Activated CD4-positive, alpha-beta T cell treated with anti-CD3 and anti-CD28 coated beads, Interleukin-2, amount 10 ng/mL, durations not matched to agents 7 days and 5 days (primary cell): Measurements from ENCODE around the gene BCL2. TPM values are rescaled to one million over a fixed set of nuclear protein-coding genes. Genes with fewer than 3 reads are reported as not detected.

Source experiments
- CTCF ChIA-PET: fragments of 350-600 bp; sonication (Branson Sonifier 250); formaldehyde crosslinking; loops from one replicate; lab custom pipeline; 2021; ENCODE audit warnings: antibody characterized with exemption; lab: Charles Lee
- POLR2A ChIA-PET: fragments of 350-600 bp; sonication (Branson Sonifier 250); formaldehyde crosslinking; loops from one replicate; lab custom pipeline; 2021; ENCODE audit warnings: antibody characterized with exemption; lab: Charles Lee
- DNase-seq: peaks from one replicate; pipeline ENCODE4 v3.0.0-alpha.2; 2020
- H3K27ac Mint-ChIP-seq: one replicate; pipeline ENCODE4 v1.8.0; 2021; ENCODE audit warnings: mild to moderate bottlenecking, moderate library complexity, mixed read lengths
- H3K27me3 Mint-ChIP-seq: one replicate; pipeline ENCODE4 v1.8.0; 2021; ENCODE audit warnings: mixed read lengths
- H3K36me3 Mint-ChIP-seq: one replicate; pipeline ENCODE4 v1.8.0; 2021; ENCODE audit warnings: low read depth, mixed read lengths
- H3K4me1 Mint-ChIP-seq: one replicate; pipeline ENCODE4 v1.8.0; 2021; ENCODE audit warnings: mixed read lengths
- H3K4me3 Mint-ChIP-seq: one replicate; pipeline ENCODE4 v1.8.0; 2021; ENCODE audit warnings: mild to moderate bottlenecking, moderate library complexity, mixed read lengths
- H3K9me3 Mint-ChIP-seq: one replicate; pipeline ENCODE4 v1.8.0; 2021; ENCODE audit warnings: mixed read lengths
- total RNA-seq, 2 experiments: library from RNA; stranded (reverse); gene quantifications; one replicate each; pipeline ENCODE4 v1.2.3, GENCODE V29; 2021

The BCL2 gene
- total RNA-seq, 2 experiments from 2014 or later = 113 to 119 TPM

- POLR2A ChIA-PET = no interaction called here
- DNase-seq = no peak
Observed at GRCh38 chr18:63155910-63156773, 163.4 kb downstream of the BCL2 start.

DNA sequence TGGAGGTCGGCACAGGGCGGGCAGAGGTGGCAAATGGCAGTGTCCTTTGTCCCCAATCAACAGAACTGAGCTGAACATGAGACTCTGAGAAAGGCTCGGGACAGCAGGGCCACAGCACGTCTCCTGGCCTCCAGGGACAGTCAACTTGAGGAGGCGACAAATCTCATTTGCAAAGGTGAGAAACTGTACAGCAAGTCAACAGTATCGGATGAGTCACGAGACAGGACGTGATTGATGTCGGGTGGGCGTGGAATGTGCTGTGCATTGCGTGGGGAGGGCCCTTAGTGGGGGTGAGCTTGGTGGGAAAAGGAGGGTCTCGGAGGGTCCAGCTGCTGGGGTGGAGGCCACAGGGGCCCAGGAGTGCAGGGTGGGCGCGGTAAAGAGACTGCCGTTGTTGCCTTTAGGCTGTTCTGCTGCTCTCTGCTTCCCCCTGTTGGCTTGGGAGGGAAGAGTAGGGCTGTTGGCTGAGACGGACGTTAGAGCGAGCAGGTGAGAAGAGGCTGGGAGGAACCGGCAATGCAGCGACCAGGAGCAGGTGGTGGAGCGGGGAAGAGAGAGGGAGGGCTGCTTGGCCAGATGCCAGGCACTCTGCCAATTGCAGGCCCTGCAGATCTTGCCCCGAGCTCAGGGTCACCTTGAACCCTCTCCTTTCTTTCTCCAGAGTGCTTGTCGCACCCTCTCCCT is 164.3 kb downstream of the BCL2 start:
- Mint-ChIP-seq H3K9me3 (no peaks in the 10 kb centered on the region), H3K36me3 (peaks cover 63% of the 10 kb centered on the region), H3K27me3 (no peaks in the 10 kb centered on the region), H3K4me1 (peaks cover 99% of the 10 kb centered on the region), H3K27ac (peak overlapping the region; percentile 90), H3K4me3 (peak overlapping the region; percentile 70)
- ChIA-PET CTCF (interaction anchor here (0.8 to 4.6 kb wide), 22 partner anchors 10 to 516 kb away, joined by 3 to 37 read pairs (median 4); partner anchors contain the start of gene BCL2), POLR2A (no interaction called here)
- DNase-seq = peak; percentile 86

More at GRCh38 chr18:63155910-63156773, 163.4 kb downstream of the BCL2 start:
- Mint-ChIP-seq H3K9me3 (no peaks in the 10 kb centered on the region), H3K27me3 (no peaks in the 10 kb centered on the region), H3K36me3 (peaks cover 62% of the 10 kb centered on the region), H3K4me3 (peak overlapping the region; percentile 78), H3K4me1 (peaks cover 99% of the 10 kb centered on the region), H3K27ac (peak overlapping the region; percentile 90)
- CTCF ChIA-PET = interaction anchor here (0.8 to 4.6 kb wide), 12 partner anchors 13 to 237 kb away, joined by 3 to 37 read pairs (median 4); partner anchors contain the start of gene BCL2

- no peak for DNase-seq
- Mint-ChIP-seq H3K4me1 (peaks cover 94% of the 10 kb centered on the region), H3K4me3 (peak overlapping the region; percentile 70), H3K9me3 (no peaks in the 10 kb centered on the region), H3K27me3 (no peaks in the 10 kb centered on the region), H3K36me3 (peaks cover 60% of the 10 kb centered on the region), H3K27ac (peak overlapping the region; percentile 90)
- CTCF ChIA-PET = interaction anchor here (0.8 to 4.6 kb wide), 23 partner anchors 8 to 515 kb away, joined by 3 to 37 read pairs (median 4); partner anchors contain the start of gene BCL2
- POLR2A ChIA-PET = no interaction called here
Observed at GRCh38 chr18:63154350-63155152, 165.0 kb downstream of the BCL2 start.

- peak overlapping the region; percentile 61 for H3K27ac Mint-ChIP-seq
- H3K36me3 Mint-ChIP-seq = peaks cover 64% of the 10 kb centered on the region
- no peaks in the 10 kb centered on the region for H3K9me3 Mint-ChIP-seq
Observed at GRCh38 chr18:63152791-63153190, 166.8 kb downstream of the BCL2 start.

DNA sequence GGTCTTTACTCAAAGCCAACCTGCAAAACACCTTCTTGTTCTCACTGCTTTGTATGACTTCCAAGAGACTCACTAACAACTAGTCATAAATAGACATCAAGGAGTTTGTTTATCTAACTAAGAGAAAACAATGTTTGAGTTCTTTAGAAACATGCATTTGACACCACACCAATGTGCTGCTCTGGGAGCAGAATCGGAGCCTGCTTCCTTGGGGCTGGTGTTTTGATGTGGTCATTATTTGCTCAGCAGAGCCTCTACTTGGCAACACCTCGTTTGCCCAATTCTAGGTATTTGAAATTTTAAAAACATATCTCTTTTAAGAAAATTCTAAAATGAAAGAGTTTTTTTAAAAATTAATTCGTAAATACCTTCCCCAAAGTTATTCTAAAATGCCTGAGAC is 167.5 kb downstream of the BCL2 start:
- Mint-ChIP-seq H3K27ac (peak overlapping the region; percentile 61), H3K4me3 (no peak overlapping the region), H3K36me3 (peaks cover 63% of the 10 kb centered on the region), H3K27me3 (no peaks in the 10 kb centered on the region), H3K9me3 (no peaks in the 10 kb centered on the region), H3K4me1 (peaks cover 74% of the 10 kb centered on the region)
- ChIA-PET POLR2A (no interaction called here), CTCF (interaction anchor here (1.3 to 2.3 kb wide), 3 partner anchors 10 to 166 kb away, joined by 3 to 10 read pairs (median 5); no protein-coding TSS in a partner anchor)
- DNase-seq = peak; percentile 44

More at GRCh38 chr18:63152791-63153190, 166.8 kb downstream of the BCL2 start:
- CTCF ChIA-PET = interaction anchor here (1.0 to 4.6 kb wide), 4 partner anchors 10 to 166 kb away, joined by 3 to 37 read pairs (median 9); partner anchors contain the start of gene BCL2
- no peak for DNase-seq
- Mint-ChIP-seq H3K4me3 (peak overlapping the region; percentile 45), H3K4me1 (peaks cover 80% of the 10 kb centered on the region), H3K27me3 (no peaks in the 10 kb centered on the region)
- POLR2A ChIA-PET = no interaction called here

DNA sequence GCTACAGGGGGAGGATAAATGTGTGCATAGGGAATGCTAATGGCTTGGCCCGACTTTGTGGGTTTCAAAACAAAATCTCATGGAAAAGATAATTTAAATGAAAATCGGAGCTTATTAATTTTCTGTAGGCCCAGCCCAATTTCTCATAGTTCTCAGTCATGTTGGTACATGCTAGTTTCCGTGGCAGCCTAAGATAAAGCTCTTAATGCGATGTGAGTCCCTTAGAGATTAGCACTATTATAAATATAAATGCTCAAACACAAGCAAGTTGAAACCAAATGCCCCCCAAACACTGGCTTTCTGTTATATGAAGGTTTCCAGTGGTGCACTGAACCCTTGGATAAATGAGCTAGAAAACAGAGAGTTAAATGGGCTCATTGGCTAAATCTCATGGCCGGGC is 168.0 kb downstream of the BCL2 start:
- no peaks in the 10 kb centered on the region for H3K9me3 Mint-ChIP-seq
- ChIA-PET POLR2A (no interaction called here), CTCF (interaction anchor here (1.3 to 1.6 kb wide), 3 partner anchors 11 to 167 kb away, joined by 3 to 8 read pairs (median 5); no protein-coding TSS in a partner anchor)
- peaks cover 68% of the 10 kb centered on the region for H3K4me1 Mint-ChIP-seq
- H3K27me3 Mint-ChIP-seq = no peaks in the 10 kb centered on the region
- no peak overlapping the region for H3K4me3 Mint-ChIP-seq
- peaks cover 63% of the 10 kb centered on the region for H3K36me3 Mint-ChIP-seq
- peak overlapping the region; percentile 48 for H3K27ac Mint-ChIP-seq
- DNase-seq = no peak

- H3K27ac Mint-ChIP-seq = peak overlapping the region; percentile 54
- peaks cover 64% of the 10 kb centered on the region for H3K36me3 Mint-ChIP-seq
- no peaks in the 10 kb centered on the region for H3K9me3 Mint-ChIP-seq
- CTCF ChIA-PET = interaction anchor here (0.7 to 1.6 kb wide), 4 partner anchors 10 to 167 kb away, joined by 3 to 8 read pairs (median 4); no protein-coding TSS in a partner anchor
- no peaks in the 10 kb centered on the region for H3K27me3 Mint-ChIP-seq
- no peak overlapping the region for H3K4me3 Mint-ChIP-seq
- DNase-seq = no peak
- H3K4me1 Mint-ChIP-seq = peaks cover 64% of the 10 kb centered on the region
- POLR2A ChIA-PET = no interaction called here
Observed at GRCh38 chr18:63150942-63151421, 168.6 kb downstream of the BCL2 start.

DNA sequence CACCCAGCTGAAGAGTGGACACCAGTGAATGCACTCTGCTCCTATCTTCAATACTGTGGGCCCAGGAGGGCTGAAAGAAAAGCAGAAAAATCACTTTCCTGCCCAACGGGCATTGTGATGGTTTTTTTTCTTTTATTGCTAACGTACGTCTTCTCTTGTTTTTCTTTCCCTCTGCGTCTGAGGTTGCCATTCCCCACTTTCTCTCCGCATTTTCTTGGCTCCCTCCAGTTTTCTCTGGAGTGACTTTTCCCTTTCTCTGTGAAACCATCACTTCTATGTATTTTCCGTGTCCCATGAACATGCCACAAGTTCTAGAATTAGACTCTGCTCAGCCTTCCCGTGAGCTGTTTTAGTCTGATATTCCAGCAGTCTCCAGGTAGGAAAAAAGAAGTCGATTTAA is 169.2 kb downstream of the BCL2 start:
- H3K36me3 Mint-ChIP-seq = peaks cover 63% of the 10 kb centered on the region
- no peaks in the 10 kb centered on the region for H3K9me3 Mint-ChIP-seq
- H3K4me1 Mint-ChIP-seq = peaks cover 62% of the 10 kb centered on the region
- no peak for DNase-seq
- no peak overlapping the region for H3K4me3 Mint-ChIP-seq
- H3K27ac Mint-ChIP-seq = peak overlapping the region; percentile 58
- CTCF ChIA-PET = interaction anchor here (0.9 to 1.6 kb wide), 2 partner anchors 19 to 167 kb away, joined by 3 to 8 read pairs; no protein-coding TSS in a partner anchor
- POLR2A ChIA-PET = no interaction called here
- H3K27me3 Mint-ChIP-seq = no peaks in the 10 kb centered on the region

GRCh38 chr18:63149302-63149587 is 170.3 kb downstream of the BCL2 start:
- no peak overlapping the region for H3K4me3 Mint-ChIP-seq
- ChIA-PET POLR2A (interaction anchor here (0.6 kb wide), 1 partner anchor 174 kb away, joined by 3 read pairs; no protein-coding TSS in a partner anchor), CTCF (no interaction called here)
- peaks cover 54% of the 10 kb centered on the region for H3K4me1 Mint-ChIP-seq
- H3K36me3 Mint-ChIP-seq = peaks cover 56% of the 10 kb centered on the region
- no peaks in the 10 kb centered on the region for H3K27me3 Mint-ChIP-seq
- no peaks in the 10 kb centered on the region for H3K9me3 Mint-ChIP-seq
- no peak for DNase-seq
- H3K27ac Mint-ChIP-seq = no peak overlapping the region

GRCh38 chr18:63148449-63149301 is 170.9 kb downstream of the BCL2 start:
- ChIA-PET POLR2A (no interaction called here), CTCF (interaction anchor here (1.0 kb wide), 1 partner anchor 109 kb away, joined by 3 read pairs; no protein-coding TSS in a partner anchor)
- H3K36me3 Mint-ChIP-seq = peaks cover 56% of the 10 kb centered on the region
- no peak overlapping the region for H3K4me3 Mint-ChIP-seq
- peaks cover 54% of the 10 kb centered on the region for H3K4me1 Mint-ChIP-seq
- H3K9me3 Mint-ChIP-seq = no peaks in the 10 kb centered on the region
- H3K27me3 Mint-ChIP-seq = no peaks in the 10 kb centered on the region
- no peak overlapping the region for H3K27ac Mint-ChIP-seq
- no peak for DNase-seq

- Mint-ChIP-seq H3K4me1 (peaks cover 51% of the 10 kb centered on the region), H3K36me3 (peaks cover 55% of the 10 kb centered on the region)
- CTCF ChIA-PET = interaction anchor here (1.0 kb wide), 1 partner anchor 110 kb away, joined by 3 read pairs; no protein-coding TSS in a partner anchor
Observed at GRCh38 chr18:63147973-63148372, 171.6 kb downstream of the BCL2 start.

More at GRCh38 chr18:63147973-63148372, 171.6 kb downstream of the BCL2 start:
- no peaks in the 10 kb centered on the region for H3K27me3 Mint-ChIP-seq
- no peak for DNase-seq
- no peaks in the 10 kb centered on the region for H3K9me3 Mint-ChIP-seq
- H3K27ac Mint-ChIP-seq = no peak overlapping the region
- no peak overlapping the region for H3K4me3 Mint-ChIP-seq
- POLR2A ChIA-PET = no interaction called here
